Measurements from ENCODE around the gene GLMP.

- TF ChIP-seq YEATS2 (CRISPR knock-in tag; IDR thresholded peaks at IDR 0.05; ENCODE audit: borderline replicate concordance) (no peak), CTCF (CRISPR knock-in tag; IDR thresholded peaks at IDR 0.05) (no peak), ZNF501 (CRISPR knock-in tag; IDR thresholded peaks at IDR 0.05) (no peak), ZUFSP (CRISPR knock-in tag; IDR thresholded peaks at IDR 0.05; ENCODE audit: borderline replicate concordance) (no peak), ZNF512 (CRISPR knock-in tag; IDR thresholded peaks at IDR 0.05) (no peak), RELA (CRISPR knock-in tag; IDR thresholded peaks at IDR 0.05) (no peak), TERF1 (CRISPR knock-in tag; IDR thresholded peaks at IDR 0.05) (no peak)
These were observed 47.2 kb downstream of the GLMP start for GRCh38 chr1:156248323-156248683.
